ENCODE data around the gene PARVA. TPM values are rescaled to one million over a fixed set of nuclear protein-coding genes. Genes with fewer than 3 reads are reported as not detected.

Gene PARVA
- total RNA-seq, 1 donor from 2014 or later: 144 TPM

- no peak for TF ChIP-seq CTCF (IDR thresholded peaks at IDR 0.05)
- Mint-ChIP-seq H3K4me3 (ENCODE audit: unreplicated experiment) (no peak overlapping the region), H3K27ac (ENCODE audit: unreplicated experiment) (peak overlapping the region; percentile 16), H3K9me3 (ENCODE audit: unreplicated experiment) (no peaks in the 10 kb centered on the region), H3K36me3 (ENCODE audit: unreplicated experiment) (peaks cover 25% of the 10 kb centered on the region), H3K4me1 (ENCODE audit: unreplicated experiment) (peaks cover 5% of the 10 kb centered on the region), H3K27me3 (ENCODE audit: unreplicated experiment) (no peaks in the 10 kb centered on the region)
- DNase-seq (ENCODE audit: extremely low spot score, unreplicated experiment): no peak
Observed at GRCh38 chr11:12524865-12525264, 147.5 kb downstream of the PARVA start.

GRCh38 chr11:12525466-12526055, 148.2 kb downstream of the PARVA start:
- H3K27me3 Mint-ChIP-seq (ENCODE audit: unreplicated experiment): no peaks in the 10 kb centered on the region
- H3K9me3 Mint-ChIP-seq (ENCODE audit: unreplicated experiment): no peaks in the 10 kb centered on the region
- no peak overlapping the region for H3K27ac Mint-ChIP-seq (ENCODE audit: unreplicated experiment)
- H3K36me3 Mint-ChIP-seq (ENCODE audit: unreplicated experiment): peaks cover 29% of the 10 kb centered on the region
- TF ChIP-seq CTCF (IDR thresholded peaks at IDR 0.05): no peak
- no peak for DNase-seq (ENCODE audit: extremely low spot score, unreplicated experiment)
- H3K4me1 Mint-ChIP-seq (ENCODE audit: unreplicated experiment): peaks cover 5% of the 10 kb centered on the region
- no peak overlapping the region for H3K4me3 Mint-ChIP-seq (ENCODE audit: unreplicated experiment)

- TF ChIP-seq CTCF (IDR thresholded peaks at IDR 0.05): no peak
- H3K4me3 Mint-ChIP-seq (ENCODE audit: unreplicated experiment): no peak overlapping the region
- H3K36me3 Mint-ChIP-seq (ENCODE audit: unreplicated experiment): peaks cover 37% of the 10 kb centered on the region
- H3K4me1 Mint-ChIP-seq (ENCODE audit: unreplicated experiment): peaks cover 5% of the 10 kb centered on the region
- no peaks in the 10 kb centered on the region for H3K27me3 Mint-ChIP-seq (ENCODE audit: unreplicated experiment)
- no peak for DNase-seq (ENCODE audit: extremely low spot score, unreplicated experiment)
- H3K27ac Mint-ChIP-seq (ENCODE audit: unreplicated experiment): peak overlapping the region; percentile 42
- no peaks in the 10 kb centered on the region for H3K9me3 Mint-ChIP-seq (ENCODE audit: unreplicated experiment)
Observed at GRCh38 chr11:12526789-12527188, 149.4 kb downstream of the PARVA start.

GRCh38 chr11:12528487-12528886, 151.1 kb downstream of the PARVA start:
- no peak overlapping the region for H3K27ac Mint-ChIP-seq (ENCODE audit: unreplicated experiment)
- H3K9me3 Mint-ChIP-seq (ENCODE audit: unreplicated experiment): no peaks in the 10 kb centered on the region
- peaks cover 44% of the 10 kb centered on the region for H3K36me3 Mint-ChIP-seq (ENCODE audit: unreplicated experiment)
- H3K4me1 Mint-ChIP-seq (ENCODE audit: unreplicated experiment): peaks cover 10% of the 10 kb centered on the region
- no peak overlapping the region for H3K4me3 Mint-ChIP-seq (ENCODE audit: unreplicated experiment)
- no peak for TF ChIP-seq CTCF (IDR thresholded peaks at IDR 0.05)
- no peak for DNase-seq (ENCODE audit: extremely low spot score, unreplicated experiment)
- H3K27me3 Mint-ChIP-seq (ENCODE audit: unreplicated experiment): no peaks in the 10 kb centered on the region

GRCh38 chr11:12529041-12529440, 151.7 kb downstream of the PARVA start:
- H3K36me3 Mint-ChIP-seq (ENCODE audit: unreplicated experiment): peaks cover 44% of the 10 kb centered on the region

More at GRCh38 chr11:12529041-12529440, 151.7 kb downstream of the PARVA start:
- no peak overlapping the region for H3K27ac Mint-ChIP-seq (ENCODE audit: unreplicated experiment)
- no peak for TF ChIP-seq CTCF (IDR thresholded peaks at IDR 0.05)
- peaks cover 13% of the 10 kb centered on the region for H3K4me1 Mint-ChIP-seq (ENCODE audit: unreplicated experiment)
- no peak for DNase-seq (ENCODE audit: extremely low spot score, unreplicated experiment)
- no peaks in the 10 kb centered on the region for H3K27me3 Mint-ChIP-seq (ENCODE audit: unreplicated experiment)
- H3K9me3 Mint-ChIP-seq (ENCODE audit: unreplicated experiment): no peaks in the 10 kb centered on the region
- H3K4me3 Mint-ChIP-seq (ENCODE audit: unreplicated experiment): no peak overlapping the region

All from osteocyte (in vitro differentiated cells).